ENCODE measurements around the gene GABBR2.

Gene GABBR2

GRCh38 chr9:98241357-98242300 is 467.1 kb downstream of the GABBR2 start:
- DNase-seq = no peak

- DNase-seq = no peak
These were observed 468.3 kb downstream of the GABBR2 start for GRCh38 chr9:98240475-98240874.

Measured in activated CD8-positive, alpha-beta memory T cell treated with anti-CD3 and anti-CD28 coated beads, Interleukin-2, amount 50 U/mL, for 48 hours (primary cell).